ENCODE results near the gene EHD2. TPM values are rescaled to one million over a fixed set of nuclear protein-coding genes. Genes with fewer than 3 reads are reported as not detected.

Gene EHD2
- total and polyA plus RNA-seq, 2 of the 13 experiments (the other 11 are each of a cell fraction or from before 2014, with no cell fraction given): 0.09 to 0.28 TPM

- TF ChIP-seq ZBTB33 (CRISPR knock-in tag; IDR thresholded peaks at IDR 0.05): peak; percentile 84
- peak; percentile 29; the same call in 1 of the 2 replicates for TF ChIP-seq ZFP91 (CRISPR knock-in tag; IDR thresholded peaks at IDR 0.05; ENCODE audit: borderline replicate concordance)
- no peak for TF ChIP-seq TCF7L2 (IDR thresholded peaks at IDR 0.05; ENCODE audit: low read depth, low read length)
- peak; percentile 84 for TF ChIP-seq RAD21 (CRISPR knock-in tag; IDR thresholded peaks at IDR 0.05)
- no peak for TF ChIP-seq SRF (IDR thresholded peaks at IDR 0.05; ENCODE audit: low read depth, low read length)
- TF ChIP-seq KLF16 (CRISPR knock-in tag; IDR thresholded peaks at IDR 0.05): no peak
- TF ChIP-seq SP140L (CRISPR knock-in tag; IDR thresholded peaks at IDR 0.05; ENCODE audit: borderline replicate concordance): no peak
- TF ChIP-seq ZNF18 (CRISPR knock-in tag; IDR thresholded peaks at IDR 0.05; ENCODE audit: insufficient replicate concordance): no peak
- no peak for TF ChIP-seq NR1H2 (CRISPR knock-in tag; IDR thresholded peaks at IDR 0.05; ENCODE audit: borderline replicate concordance, low read depth)
- TF ChIP-seq SRSF9 (IDR thresholded peaks at IDR 0.05; ENCODE audit: borderline replicate concordance, insufficient read depth, low read depth, low read length, poor library complexity, severe bottlenecking): no peak
- TF ChIP-seq MBD4 (IDR thresholded peaks at IDR 0.05; ENCODE audit: borderline replicate concordance, low read length): no peak
- peak; percentile 49 for TF ChIP-seq ZNF687 (CRISPR knock-in tag; IDR thresholded peaks at IDR 0.05)
Measured at GRCh38 chr19:47713046-47714021, at the start of gene EHD2 (continued).

Data from HepG2 (cell line).